Measurements from ENCODE around the gene ZBP1. TPM values are rescaled to one million over a fixed set of nuclear protein-coding genes. Genes with fewer than 3 reads are reported as not detected.

ZBP1 gene
- total RNA-seq, 1 donor from 2014 or later = not detected

DNA sequence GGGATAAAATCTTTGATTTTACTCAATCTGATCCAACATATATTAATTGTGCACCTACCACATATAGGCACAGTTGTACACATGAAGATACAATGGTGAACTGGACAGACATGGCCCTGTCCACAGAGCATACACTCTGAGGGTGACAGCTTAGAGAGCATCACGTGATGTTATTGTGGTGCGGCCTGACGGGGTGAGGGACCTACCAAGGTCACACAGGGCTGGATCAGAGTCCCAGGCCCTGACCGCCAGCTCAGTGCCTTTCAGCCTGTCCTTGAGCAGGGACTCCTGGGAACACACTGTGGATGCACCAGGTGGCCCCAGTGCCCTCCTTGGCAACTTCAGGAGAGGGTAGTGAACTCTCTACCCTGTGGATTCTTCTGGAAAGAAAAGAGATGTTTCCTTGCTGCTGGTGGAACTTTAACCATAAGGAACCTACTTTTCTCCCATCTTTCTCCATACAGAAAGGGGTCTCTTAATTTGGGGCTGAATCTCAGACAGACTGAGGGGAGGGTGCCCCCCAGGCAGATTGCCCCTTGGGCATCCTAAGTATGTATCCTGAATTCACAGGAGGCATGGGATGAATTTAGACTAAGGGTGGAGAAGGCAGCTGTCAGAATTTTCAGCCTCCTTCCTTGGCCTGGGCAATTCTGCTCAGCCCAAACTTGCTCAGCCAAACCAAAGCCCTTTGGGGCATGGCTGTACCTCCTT is 32.8 kb downstream of the ZBP1 start:
- no peak for DNase-seq (ENCODE audit: low read depth, low spot score)

DNA sequence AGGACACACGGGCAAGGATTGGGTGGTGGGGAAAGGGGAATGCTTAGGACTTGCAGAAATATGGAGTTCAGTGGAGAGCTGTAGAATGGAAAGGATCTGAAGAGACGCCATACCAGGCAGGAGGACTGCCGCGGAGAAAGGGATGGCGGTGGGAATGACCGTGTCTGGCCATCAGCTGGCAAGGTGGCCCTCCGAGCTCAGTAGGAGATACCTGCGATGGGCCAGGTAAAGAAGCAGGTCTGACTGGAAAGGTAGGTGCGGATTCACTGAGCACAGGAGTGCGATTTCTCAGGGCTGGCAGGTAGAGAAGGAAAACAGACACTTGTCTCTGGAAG is 33.3 kb downstream of the ZBP1 start:
- no peak for DNase-seq (ENCODE audit: low read depth, low spot score)

DNA sequence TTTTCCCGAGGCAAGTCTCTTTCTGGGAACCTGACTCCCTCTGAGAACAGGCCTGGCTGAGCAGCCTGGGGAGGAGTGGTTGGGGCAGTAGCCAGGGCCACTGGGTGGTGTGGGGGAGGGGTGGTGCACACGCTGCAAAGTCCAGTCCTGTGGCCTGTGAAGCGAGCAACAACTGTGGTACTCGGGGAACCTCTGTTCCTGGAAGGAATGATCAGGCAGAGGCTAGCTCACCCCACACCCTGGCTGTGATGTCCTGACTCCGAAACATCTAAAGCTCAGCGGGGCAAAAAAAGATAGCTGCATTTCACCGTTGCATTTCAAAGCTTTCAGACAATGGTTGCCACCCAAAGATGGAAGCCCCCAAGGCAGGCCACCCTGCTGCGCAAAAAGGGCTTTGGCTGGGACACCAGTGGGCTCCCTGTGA is 33.8 kb downstream of the ZBP1 start:
- no peak for DNase-seq (ENCODE audit: low read depth, low spot score)

DNA sequence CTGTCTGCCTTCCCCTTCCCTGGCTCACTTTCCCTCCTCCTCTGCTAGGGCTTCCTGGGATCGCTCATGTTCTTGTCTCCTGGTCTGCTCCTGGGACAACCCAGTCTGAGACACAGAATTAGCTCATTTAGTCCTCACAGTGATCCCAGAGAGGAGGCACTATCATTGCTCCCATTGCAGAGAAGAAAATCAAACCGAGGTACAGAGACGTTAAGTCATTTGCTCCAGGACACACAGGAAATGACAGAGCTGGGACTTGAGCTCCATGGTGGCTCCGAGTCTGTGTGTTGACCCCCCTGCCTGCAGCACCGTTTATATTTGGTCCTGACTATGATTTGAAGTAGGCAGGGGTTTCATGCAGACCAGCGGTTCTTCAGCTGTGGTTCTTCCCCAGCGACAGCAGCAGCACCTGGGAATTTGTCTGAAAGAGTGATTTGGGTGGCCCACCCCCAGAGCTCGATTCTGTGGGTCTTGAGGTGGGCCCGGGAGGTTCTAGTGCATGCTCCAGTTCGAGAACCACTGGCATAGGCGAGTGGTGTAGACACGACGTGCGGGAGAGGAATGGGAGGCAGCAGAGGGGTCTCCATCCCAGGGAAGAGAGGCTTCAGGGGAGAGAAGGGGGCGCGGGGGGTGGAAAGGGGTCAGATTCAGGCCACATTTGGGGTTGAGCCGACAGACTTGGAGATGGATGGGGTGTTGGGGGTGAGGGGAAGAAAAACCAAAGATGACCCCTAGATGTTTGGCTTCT is 34.6 kb downstream of the ZBP1 start:
- DNase-seq (ENCODE audit: low read depth, low spot score) = no peak

DNA sequence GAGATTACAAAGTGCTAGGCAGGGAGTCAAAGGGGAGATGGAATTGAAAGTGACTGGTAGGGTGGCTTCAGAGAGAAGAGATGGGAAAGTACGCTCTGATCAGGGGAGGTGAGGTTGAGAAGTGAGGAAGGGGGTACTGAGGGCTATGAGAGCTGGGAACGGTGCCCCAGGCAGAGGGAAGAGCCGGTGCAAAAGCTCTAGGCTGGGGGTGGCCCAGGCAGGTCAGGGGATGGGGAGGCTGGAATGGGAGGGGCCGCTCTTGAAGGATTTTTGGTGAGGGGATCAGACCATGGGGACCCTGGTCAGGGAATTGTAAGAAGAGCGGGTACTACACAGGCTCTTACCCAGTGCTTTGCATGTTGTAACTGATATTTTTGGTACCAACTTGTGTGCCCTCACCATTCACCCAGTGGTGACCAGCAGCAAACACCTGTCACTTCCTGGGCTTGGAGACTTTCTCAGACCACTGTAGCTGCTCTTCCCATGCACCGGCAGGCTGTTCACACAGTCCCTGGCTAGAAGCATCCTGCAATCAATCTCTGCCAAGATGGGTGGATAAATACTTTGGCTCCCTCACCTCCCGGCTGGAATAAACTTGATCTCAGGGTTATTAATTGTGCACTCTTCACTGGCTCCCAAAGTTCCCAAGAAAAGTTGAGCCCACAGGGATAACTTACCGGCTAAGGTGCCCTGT is 35.3 kb downstream of the ZBP1 start:
- no peak for DNase-seq (ENCODE audit: low read depth, low spot score)

DNA sequence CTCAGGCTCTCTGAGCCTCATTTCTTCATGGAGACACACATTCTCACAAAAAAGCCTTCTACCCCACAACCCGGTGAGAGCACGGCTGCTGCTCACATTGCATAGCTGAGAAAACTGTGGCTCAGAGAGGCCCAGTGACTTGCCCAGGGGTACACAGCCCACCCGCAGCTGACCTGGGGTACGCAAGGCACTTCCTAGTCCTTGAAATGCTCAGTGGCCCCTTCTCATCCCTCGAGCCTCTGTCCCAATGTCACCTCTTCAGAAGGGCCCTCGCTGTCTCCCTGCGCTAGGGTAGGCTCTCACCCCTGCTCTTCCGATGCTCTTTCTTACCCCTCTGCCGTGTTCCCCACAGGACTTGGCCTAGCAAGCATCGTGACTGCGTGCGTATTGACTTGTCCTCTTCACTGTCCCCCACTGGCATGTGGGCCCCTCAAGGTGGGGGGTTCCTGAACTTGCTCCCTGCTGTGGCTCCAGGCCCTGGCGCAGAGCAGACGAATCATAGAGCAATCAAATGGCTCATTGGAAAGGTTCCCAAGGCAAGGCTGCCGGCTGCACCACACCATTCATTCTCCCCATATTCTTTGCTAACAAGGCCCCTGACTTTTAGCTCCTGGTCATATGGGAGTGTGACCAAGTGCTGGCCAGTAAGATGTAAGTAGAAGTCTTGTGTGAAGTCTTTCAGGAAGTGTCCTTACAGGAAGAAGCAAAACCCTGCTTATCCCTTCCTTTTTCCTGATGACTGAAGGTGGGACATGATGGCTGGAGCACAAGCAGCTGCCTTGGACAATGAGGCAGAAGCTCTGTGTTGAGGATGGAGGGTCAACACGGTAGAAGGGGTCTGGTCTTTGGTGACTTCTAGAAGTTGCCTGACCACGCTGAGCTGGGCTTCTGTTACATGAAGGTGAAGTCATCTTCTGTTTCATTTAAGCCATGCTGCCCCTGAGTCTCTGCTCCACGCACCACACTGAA is 36.7 kb downstream of the ZBP1 start:
- DNase-seq (ENCODE audit: low read depth, low spot score) = no peak

DNA sequence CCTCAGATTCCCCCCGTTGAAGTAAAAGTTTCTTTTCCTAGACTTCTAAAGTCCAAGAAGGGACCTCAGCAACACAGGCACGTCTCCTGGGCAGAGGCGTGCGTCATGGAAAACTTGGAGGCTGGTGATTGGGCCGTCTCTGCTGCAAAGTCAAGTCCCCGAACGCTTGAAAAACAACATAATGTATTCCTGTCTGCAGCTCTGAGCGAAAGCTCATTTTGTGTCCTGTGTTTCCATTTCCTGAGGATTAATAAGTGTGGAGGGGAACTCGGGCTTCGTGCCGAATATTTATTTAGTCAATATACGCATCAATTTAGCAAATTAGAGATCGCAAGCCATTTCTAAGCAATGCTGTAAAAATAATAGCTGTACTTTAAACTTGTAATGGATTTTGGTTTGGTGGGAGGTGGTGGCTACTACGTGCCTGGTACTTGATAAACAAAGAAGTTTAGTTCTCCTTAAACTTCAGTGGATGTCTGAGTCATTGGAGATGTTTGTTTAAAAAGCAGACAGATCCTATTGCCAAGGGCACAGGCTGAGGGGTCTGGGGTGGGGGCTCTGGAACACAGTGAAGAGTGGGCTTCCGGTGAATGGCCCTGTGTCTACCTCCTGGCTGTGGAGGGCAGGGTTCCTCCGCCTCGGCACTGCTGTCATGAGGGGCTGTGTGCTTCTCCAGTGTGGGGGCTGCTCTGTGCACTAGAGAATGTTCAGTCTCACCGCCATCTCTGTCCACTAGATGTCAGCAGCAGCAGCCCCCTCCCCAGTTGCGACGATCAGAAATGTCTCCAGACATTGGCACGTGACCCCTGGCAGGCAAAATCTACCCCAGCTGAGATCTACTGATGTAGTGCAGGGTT is 37.6 kb downstream of the ZBP1 start:
- DNase-seq (ENCODE audit: low read depth, low spot score) = peak; percentile 26

DNA sequence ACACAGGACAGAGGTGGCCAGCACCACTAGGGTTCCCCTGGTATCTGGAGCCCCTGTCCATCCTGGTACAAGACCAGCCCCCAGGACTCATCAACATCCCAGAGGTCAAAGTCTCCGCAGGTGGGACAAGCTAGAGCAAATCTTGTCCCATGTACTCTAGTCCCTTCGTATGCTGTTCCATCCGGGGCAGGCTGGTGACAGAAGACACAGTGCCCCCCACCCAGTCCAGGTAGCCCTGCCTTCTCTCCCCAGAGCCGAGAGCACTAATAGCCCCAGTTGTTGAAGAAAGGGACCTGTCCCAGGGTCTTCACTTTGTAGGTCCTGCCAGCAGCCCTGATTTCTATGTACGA is 38.2 kb downstream of the ZBP1 start:
- DNase-seq (ENCODE audit: low read depth, low spot score) = no peak

DNA sequence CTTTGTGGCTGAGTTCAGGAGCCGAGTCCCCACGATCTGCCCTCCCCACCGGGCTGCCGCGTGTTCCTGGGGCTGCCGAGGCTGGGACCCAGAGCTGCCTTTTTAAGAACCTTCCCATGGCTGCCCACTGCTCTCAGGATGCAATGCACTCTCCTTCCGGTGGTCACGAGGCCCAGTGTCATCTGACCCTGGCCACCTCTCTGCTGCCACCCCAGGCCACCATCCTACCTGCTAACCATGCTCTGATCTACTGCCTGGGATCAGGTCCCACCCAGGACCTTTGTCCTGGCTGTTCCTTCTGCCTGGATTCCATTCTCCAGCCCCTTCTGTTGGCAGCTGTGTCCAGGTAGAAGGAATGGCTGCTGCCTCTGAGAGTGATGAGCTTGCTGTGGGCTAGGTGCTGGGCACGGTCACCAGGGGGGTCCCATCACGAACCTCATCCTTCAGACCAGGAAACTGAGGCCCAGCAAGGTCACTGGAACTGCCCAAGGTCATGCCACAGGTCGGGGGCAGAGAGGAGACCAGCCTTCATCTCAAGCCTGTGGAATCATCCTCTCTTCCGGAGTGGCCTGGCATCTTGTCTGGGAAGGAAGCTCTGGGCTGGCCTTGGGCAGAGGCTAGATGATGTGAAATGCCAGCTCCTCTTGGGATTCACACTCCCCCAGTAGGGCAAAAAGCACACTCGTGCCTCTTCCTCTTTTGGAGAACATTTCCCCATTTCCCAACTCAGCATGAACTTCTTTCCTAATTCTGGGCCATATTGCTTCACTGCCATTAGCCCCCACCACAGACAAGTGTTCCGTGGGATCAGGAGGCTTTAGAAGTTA is 38.8 kb downstream of the ZBP1 start:
- DNase-seq (ENCODE audit: low read depth, low spot score) = no peak

DNA sequence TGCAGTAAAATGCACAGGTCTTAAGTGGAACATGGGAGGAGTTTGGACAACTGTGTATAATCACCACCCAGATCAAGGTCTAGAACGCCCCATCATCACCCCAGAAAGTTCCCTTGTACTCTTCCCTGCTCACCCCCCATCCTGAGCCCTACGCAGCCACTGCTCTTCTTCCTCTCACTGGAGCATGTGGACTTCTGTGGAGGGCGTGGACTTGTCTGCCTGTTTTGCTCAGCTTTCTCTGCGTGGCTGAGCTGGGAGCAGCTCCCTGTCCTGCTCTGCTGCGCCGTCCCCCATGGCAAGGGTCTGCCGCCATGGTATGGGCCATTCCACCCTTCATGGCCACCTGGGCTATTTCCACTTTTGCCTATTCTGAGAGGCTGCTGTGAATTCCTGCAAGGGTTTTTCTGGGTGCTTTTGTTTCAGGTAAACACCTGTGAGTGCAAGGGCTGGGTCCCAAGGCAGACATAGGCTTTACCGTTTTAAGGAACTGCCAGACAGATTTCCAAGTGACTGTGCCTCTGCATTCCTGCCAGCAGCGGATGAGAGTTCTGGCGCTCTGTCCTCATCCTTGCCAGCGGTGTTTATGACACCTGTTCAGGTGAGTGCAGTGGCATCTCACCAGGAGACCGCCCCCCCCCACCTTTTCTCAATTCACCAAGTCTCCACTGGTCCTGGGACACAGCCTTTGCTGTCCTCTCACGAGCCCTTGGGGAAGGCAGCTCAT is 39.6 kb downstream of the ZBP1 start:
- no peak for DNase-seq (ENCODE audit: low read depth, low spot score)

DNA sequence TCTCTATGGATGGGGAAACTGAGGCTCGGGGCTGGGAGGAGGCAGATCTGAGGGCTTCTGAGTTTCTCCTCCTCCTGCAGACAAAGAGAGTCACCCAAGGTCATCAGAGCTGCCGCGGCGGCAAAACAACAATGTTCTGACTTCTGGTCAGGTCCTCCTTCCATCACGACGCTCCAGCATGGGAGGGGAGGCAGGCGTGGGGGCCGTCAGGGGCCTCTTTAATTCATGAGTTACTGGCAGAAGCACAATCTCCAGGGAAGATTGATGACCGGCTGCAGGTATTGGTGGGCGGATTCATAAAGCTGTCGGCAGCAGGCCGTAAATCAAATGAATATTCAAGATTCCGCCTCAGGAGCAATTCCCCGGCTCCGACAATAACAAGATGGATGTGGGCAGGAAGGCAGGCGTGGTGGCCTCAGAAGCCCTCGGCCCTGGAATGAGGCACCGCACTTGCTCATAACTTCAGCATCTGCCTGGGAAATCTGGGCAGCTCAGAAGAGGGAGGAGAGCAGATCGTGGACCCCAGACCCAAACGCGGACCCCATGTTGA is 40.3 kb downstream of the ZBP1 start:
- DNase-seq (ENCODE audit: low read depth, low spot score) = no peak

DNA sequence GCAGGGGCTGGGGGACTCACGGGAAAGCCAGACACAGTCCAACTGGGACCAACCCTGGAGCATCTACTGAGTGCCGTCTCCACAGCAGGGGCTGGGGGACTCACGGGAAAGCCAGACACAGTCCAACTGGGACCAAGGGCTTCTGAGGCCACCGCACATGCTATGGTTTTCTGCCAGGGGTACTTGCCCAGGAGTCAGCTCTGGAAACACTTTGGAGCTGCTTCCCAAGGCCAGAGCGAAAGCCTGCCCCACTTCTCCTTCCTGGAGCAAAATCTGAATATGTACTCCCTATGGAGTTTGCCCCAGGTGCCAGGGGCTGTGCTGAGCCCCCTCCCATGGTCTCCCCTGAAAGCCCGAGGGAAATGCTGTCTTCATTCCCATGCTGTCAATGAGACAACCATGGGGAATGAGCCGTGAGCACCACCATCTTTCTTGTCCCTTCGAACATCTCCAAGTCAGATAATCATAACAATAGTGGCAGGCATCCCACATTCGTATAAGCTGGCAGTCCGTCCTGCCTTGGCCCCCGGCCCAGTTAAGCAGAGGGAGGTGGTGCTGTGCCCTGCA is 40.8 kb downstream of the ZBP1 start:
- DNase-seq (ENCODE audit: low read depth, low spot score) = no peak

DNA sequence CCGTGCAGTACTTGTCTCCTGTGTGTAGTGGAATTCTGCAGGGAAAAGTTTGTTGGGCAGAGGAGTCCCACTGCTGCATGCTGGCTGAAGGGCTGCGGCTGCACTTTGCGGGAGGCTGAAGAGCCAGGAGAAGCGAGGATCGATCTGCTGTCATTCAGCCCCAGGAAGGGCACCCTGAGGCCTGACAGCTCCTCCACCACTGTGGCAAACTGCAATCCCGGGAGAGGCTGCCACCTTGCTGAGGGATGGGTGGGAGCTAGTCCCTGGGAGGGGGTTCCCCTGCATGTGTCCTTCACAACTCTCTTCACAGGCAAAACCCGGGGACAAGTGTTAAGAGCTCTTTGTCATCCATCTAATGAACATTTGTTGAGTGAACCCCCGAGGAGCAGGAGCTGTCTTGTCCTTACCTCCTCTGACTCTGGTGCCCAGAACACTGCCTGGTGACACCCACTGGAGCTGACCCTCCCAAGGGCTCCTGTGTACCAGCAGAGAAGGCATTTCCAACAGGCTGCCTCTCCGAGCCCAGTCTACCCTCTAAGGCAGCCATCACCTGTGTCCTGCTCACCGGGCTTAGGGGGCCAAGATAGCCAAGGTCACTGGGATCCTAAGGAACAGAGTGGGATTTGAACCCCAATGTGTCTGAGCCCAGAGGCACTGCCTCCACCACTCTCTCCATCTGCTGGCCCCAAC is 41.6 kb downstream of the ZBP1 start:
- DNase-seq (ENCODE audit: low read depth, low spot score) = no peak

DNA sequence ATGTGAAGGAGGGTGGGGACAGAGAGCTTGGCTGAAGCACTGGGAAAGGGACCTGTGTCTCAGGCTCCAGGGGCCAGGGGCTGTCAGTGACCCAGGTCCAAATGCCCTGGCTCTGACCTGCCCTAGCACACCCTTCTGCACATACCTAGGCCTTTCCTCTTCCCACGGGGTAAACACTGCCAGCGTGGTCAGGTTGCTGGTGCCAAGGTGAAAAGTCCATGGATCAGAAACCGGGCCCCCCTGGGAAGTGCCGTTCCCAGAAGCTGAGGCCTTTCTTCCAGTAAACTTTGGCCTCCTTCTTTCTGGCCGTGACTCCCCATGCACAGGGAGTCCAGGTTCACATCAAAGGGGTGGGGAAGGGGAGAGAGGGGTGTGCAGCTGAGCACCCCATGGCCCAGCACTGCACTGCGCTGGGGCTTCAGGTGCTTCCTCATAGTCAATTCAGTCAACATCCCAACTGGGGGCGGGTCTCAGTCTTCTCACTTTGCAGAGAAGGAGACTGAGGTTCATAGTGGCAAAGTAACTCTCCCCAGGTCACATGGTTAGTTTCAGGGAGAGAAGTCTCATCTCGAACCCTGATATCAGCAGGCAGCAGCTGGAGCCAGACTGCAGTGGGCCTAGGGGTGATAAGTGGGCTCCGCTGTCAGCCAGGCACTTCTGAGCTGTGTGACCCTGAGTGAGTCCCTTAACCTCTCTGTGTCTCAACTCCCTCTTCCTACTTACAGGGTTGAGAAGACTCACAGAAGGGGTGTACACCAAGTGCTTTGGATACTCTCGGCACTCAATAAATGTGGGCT is 42.3 kb downstream of the ZBP1 start:
- DNase-seq (ENCODE audit: low read depth, low spot score) = no peak

DNA sequence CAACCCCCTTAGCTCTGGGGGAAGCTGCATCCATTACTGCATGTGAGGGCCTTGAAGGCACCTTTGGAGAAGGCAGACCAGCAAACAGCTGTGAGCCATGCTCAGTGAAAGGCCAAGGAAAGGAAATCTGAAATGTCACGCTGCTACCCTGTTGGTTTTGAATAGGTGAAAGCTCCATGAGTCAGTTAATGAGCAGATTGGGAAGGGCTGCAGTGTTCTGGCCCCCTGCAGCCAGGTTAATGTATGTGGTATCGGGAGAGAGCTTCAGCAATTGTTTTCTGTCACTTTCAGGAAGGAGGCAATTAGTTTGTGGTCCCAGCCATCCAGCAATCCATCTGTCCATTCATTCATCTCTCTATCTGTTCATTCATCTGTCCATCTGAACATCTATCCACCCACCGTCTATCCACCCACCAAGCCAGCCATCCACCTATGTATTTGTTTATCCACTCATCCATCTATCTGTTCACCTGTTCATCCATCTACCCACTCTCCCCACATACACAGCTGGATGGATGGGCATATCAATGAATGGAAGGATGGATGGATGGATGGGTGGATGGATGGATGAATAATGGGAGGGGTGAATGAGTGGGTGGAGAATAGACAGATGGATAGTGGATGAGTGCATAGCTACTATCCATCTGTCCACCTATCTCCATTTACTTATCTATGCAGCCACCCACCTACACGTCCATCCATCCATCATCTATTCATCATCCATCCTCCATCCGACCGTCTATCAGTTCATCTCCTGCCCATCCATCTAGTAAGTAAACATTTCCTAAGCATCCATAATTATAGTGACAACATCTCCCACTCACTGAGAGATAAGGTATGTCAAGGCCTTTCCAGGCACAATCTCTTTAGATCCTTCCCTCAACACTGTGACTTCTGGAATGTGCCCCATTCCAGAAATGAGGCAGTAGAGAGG is 43.3 kb downstream of the ZBP1 start:
- no peak for DNase-seq (ENCODE audit: low read depth, low spot score)

DNA sequence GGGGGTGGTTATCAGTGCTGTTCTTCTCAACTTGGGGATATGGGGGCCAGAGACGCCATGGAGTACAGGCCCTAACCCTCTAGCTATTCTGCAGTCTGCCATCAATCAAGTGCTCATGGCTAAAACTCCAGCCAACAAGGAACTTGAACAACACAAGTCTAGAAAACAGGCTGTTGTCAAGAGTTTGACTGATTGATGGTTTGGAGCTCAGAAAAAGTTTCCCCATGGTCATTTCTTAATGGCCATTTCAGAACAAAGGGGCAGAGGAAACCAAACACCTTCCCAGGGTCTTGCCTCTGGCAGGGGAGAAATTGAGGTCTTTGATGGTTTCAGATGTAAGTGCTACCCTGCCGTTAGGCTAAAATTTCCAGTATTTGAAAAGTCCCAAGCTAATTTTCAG is 44.2 kb downstream of the ZBP1 start:
- no peak for DNase-seq (ENCODE audit: low read depth, low spot score)
